ENCODE measurements around the gene WDR37.
A peak's percentile ranks its signal among the peaks of the same experiment; 100 is the strongest.
"Not testable (repeated sequence)": the region's sequence is repeated elsewhere in the genome, so short reads cannot be mapped to it uniquely, and the experiment has no call there.

WDR37 gene, protein sequence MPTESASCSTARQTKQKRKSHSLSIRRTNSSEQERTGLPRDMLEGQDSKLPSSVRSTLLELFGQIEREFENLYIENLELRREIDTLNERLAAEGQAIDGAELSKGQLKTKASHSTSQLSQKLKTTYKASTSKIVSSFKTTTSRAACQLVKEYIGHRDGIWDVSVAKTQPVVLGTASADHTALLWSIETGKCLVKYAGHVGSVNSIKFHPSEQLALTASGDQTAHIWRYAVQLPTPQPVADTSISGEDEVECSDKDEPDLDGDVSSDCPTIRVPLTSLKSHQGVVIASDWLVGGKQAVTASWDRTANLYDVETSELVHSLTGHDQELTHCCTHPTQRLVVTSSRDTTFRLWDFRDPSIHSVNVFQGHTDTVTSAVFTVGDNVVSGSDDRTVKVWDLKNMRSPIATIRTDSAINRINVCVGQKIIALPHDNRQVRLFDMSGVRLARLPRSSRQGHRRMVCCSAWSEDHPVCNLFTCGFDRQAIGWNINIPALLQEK

GRCh38 chr10:1056326-1057105 is at the start of gene WDR37:
WDR37 (plus strand) TSS chr10:1056385; CDS start chr10:1072156, 15,771 bp downstream.
- DNase-seq (ENCODE audit: low read depth, low spot score): peak; percentile 92

DNA sequence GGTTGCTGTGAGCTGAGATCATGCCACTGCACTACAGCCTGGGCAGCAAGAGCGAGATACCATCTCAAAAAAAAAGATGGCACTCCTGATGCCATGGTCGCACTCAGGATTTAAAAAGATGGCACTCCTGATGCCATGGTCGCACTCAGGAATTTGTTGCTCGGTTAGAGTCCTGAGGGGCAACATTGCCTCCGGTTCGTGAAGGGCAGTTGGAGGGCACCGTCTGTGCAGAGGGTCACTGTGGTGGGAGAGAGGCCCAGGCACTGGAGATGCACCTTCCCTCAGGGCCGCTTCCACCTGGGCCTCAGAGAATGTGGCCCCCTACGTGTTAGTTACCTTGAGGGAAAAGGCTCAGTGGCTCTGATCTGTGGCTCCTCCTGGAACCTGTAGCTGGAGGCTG is 49.6 kb upstream of the WDR37 start:
- no peak for DNase-seq (ENCODE audit: low read depth, low spot score)

DNA sequence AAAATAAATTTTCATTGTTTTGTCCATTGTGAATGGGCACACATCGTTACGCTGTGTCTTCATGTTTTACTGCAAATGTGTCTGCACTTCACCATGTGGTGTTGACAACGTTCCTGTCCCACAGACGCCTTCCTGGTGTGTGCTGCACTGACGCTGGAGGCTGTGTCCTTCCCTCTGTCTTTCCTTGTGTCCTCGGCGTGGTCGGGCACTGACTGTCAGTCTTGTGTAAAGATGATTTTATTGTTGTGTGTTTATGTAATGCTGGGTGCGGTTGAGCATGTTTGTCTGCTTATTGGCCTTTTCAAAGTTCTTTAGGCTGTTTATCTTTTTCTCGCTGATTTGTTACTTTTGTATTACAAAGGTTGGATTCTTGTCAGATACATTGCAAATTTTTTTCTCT is 48.6 kb upstream of the WDR37 start:
- no peak for DNase-seq (ENCODE audit: low read depth, low spot score)

- no peak for DNase-seq (ENCODE audit: low read depth, low spot score)
Observed at GRCh38 chr10:1009071-1009494, 47.1 kb upstream of the WDR37 start.

- DNase-seq (ENCODE audit: low read depth, low spot score): not testable (repeated sequence)
Observed at GRCh38 chr10:1009947-1010346, 46.2 kb upstream of the WDR37 start.

GRCh38 chr10:1010703-1011102 is 45.5 kb upstream of the WDR37 start:
- DNase-seq (ENCODE audit: low read depth, low spot score): no peak

- DNase-seq (ENCODE audit: low read depth, low spot score): no peak
Observed at GRCh38 chr10:1011696-1012095, 44.5 kb upstream of the WDR37 start.

DNA sequence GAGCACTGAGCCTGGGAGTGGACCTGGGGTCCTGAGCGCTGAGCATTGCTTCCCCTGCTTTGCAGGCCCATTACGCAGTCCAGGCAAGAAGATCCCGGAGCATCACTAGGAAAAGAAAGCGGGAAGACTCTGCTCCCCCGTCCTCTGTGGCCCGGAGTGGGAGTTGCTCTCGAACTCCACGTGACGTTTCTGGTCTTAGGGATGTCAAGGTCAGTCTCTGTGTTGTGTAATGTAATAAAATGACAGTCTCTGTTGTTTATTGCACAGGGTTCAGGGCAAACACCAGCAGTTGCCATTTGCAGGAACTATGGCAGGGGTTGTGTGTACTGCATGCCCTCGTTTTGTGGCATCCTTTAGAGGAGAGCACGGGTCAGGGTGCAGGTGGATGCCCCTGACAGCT is 40.5 kb upstream of the WDR37 start:
- no peak for DNase-seq (ENCODE audit: low read depth, low spot score)

- no peak for DNase-seq (ENCODE audit: low read depth, low spot score)
Observed at GRCh38 chr10:1019362-1019761, 36.8 kb upstream of the WDR37 start.

- no peak for DNase-seq (ENCODE audit: low read depth, low spot score)
Observed at GRCh38 chr10:1020460-1020859, 35.7 kb upstream of the WDR37 start.

DNA sequence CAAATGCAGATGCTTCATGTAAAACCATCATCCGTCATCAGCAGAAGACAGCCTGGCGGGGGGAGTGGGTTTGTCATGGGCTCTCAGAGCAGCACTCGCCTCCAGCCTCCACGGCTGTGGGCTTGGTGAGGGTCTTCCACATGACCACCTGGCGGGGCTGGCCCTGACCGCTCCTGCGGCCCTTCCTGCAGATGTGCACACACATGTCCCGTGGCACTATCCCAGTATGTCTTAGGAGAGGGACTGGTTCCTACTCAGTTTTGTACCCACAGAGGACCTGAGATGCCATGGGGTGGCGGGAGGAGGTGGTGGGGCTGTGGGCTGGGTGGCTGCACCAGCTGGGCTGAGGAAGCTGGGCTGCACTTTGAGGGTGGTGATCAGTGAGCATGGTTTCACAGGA is 35.2 kb upstream of the WDR37 start:
- DNase-seq (ENCODE audit: low read depth, low spot score): no peak

DNA sequence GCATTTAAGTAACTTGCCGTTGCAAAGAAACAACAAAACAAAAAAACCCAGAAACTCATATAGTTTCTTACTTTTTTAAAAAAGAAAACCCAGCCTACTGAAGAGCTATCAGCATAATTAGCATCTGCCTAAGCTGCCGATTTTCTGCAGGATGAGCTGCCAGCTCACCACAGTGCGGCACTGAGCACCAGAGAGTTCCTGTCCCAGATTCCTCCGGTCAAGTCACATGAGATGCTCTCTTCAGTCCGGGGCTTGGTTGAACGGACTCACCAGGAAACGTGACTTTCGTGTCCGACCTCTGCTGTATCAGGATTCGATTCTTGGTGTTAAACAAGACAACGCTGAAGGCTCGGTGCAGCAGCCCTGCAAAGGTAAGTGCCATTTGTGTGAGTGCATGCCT is 33.8 kb upstream of the WDR37 start:
- DNase-seq (ENCODE audit: low read depth, low spot score): no peak

DNA sequence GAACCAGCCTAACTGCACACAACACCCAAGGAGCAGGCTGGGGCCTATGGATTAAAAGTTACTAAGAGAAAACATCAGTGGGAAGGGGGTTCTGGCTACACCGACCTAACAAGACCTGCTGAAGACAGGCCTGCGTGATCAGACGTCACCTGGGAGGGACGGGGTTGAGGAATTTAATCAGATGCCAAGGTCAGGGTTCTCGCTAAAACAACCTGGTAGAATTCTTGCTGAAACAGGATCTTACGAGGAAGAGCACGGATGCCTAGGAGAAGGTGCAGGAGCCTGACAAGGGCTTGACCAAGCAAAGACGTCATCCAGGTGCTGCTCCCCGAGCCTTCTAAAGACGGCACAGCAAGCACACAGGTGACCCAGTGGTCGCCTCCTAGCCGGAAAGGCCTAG is 32.1 kb upstream of the WDR37 start:
- DNase-seq (ENCODE audit: low read depth, low spot score): no peak

DNA sequence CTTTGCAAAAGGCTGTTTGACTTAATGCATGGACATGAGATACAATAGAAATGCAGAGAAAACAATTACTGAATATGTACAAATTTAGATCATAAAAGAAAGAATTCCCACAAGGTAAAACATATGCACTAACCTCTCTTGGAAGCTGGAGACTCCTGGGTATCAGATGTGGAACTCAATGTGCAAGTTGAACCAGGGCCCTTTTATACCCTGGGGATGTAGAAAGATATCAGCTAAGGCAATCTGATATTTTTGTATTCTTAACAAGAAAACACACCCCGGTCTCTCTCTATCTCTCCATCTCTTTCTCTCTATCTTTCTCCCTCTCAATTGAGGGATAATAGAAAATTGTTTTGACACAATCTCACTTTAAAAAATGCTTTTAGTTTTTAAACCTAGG is 30.5 kb upstream of the WDR37 start, which contains the start of gene IDI2:
IDI2 (minus strand) TSS at position 177 of the 400 bp plus-strand sequence. CDS start 1,136 bp downstream, outside the sequence.
- no peak for DNase-seq (ENCODE audit: low read depth, low spot score)

DNA sequence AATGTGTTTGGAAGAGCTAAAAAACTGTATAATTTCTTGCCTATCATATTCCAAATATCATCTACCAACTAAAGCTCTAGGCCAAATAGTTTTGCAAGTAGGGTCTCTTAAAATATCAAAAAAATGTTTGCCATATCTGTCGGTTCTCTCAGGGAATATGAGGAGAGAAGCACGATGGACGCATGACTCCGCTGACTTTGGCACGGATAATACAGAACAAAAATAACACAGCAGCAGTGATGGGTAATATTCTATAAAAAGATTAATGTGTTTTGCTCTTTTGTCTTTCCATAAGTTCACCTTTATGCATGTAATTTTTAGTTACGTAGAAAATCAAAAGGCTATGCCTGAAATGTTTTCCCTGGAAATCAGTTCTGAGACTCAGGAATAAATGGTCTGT is 29.6 kb upstream of the WDR37 start:
- DNase-seq (ENCODE audit: low read depth, low spot score): no peak

DNA sequence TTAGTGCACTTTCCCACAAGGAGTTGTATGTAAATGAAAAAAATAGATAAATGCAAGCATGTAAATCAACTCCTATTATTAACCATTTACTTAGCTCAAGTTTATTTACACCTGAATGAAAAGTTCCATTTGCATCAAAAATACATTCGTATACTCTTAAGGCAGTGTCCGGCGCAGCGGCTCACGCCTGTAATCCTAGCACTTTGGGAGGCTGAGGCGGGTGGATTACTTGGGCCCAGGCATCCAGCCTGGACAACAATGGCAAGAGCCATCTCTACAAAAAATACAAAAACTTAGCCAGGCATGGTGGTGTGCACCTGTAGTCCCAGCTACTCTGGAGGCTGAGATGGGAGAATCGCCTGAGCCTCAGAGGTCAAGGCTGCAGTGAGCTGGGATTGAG is 26.3 kb upstream of the WDR37 start:
- no peak for DNase-seq (ENCODE audit: low read depth, low spot score)

DNA sequence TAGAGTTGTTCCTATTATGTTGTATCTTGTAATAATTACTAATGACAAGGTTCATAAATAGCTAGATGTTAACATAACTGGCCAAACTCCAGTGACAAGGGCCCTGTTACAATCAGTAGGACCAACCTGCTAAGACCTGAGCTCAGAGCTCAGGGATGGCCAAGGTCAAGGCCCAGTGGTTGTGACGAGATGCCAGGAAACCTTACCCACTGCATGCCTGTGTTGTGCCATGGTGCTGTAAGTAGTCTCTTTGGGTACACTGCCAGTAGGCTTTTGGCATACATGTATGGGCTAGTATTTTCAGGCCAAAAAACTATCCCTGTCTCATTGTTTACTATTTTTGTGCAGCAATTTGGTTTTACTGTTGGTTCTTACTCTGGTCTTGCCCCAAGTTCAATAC is 22.6 kb upstream of the WDR37 start:
- no peak for DNase-seq (ENCODE audit: low read depth, low spot score)

DNA sequence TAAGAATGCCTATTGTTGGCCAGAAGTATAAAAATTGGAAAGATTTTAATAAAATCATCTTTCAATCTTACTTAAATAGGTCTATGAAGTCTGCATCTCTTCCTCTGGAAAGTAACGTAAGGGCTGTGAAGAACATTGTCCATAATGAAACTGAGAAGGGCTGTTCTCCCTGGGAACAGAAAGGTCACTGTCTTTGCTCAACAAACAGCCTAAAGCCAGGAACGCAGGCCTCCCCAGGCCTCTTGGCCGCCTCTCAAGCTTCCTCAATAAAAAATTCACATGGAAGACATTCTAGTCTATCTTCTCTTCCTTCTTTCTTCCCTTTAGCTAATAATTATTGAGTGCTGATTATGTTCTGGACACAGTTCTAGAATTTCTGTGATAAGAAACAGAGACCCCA is 21.4 kb upstream of the WDR37 start:
- no peak for DNase-seq (ENCODE audit: low read depth, low spot score)

GRCh38 chr10:1035201-1035600 is 21.0 kb upstream of the WDR37 start:
- DNase-seq (ENCODE audit: low read depth, low spot score): no peak

DNA sequence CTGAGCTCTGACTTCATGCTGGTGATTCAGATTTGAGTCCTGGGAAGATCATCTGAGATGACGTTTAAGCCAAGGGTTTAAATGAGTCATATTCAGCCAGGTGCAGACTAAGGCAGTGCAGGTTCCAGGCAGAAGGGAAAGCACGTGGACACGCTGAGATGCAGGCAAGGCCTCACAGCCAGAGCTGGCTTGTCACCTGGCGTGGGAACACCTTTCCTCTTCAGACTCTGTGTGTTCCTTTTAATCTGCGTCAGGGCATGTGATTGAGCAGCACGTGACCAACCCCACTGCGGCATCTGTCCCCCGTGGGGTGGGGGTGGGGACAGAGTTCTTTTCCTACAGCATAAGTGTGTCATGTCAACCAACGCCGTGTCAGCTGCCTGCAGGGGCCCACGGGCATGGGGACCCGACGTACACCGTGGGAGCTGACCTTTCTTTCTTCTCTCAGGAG is 19.8 kb upstream of the WDR37 start:
- DNase-seq (ENCODE audit: low read depth, low spot score): no peak

GRCh38 chr10:1037098-1037497 is 19.1 kb upstream of the WDR37 start:
- DNase-seq (ENCODE audit: low read depth, low spot score): no peak

- DNase-seq (ENCODE audit: low read depth, low spot score): not testable (repeated sequence)
Observed at GRCh38 chr10:1038769-1039168, 17.4 kb upstream of the WDR37 start.

GRCh38 chr10:1040133-1040532 is 16.1 kb upstream of the WDR37 start:
- no peak for DNase-seq (ENCODE audit: low read depth, low spot score)
